ENCODE results near the gene RAB23. TPM values are rescaled to one million over a fixed set of nuclear protein-coding genes. Genes with fewer than 3 reads are reported as not detected.

Gene RAB23
- total and polyA plus RNA-seq, 2 of the 8 experiments (the other 6 are each of a cell fraction or from before 2014, with no cell fraction given): 6.5 to 17.2 TPM

DNA sequence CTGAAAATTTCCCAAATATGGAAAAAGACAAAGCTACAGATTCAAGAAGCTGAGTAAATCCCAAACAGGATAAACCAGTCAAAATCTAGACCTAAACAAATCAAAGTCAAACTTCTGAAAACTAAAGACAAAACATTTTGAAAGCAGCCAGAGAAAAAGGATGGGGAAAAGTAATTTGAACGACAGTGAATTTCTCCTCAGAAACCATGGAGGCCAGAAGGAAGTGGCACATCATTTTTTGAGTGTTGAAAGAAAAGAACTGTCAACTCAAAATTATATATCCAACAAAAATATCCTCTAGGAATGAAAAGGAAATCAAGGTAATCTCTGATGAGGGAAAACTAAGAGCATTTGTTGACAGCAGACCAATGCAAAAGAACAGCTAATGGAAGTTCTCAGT, 6.8 kb downstream of the RAB23 start:
- Histone ChIP-seq H2AK5ac (ENCODE audit: low read depth, low read length) (no peak overlapping the region), H3K4me1 (replicated peaks in 1 of 4; ENCODE audit: control insufficient read depth in 3 of 4, insufficient read depth in 4 of 4, low read length in 3 of 4) (no peaks in the 10 kb centered on the region), H4K91ac (replicated peaks; ENCODE audit: insufficient read length, low read length) (no peak overlapping the region), H3K79me1 (ENCODE audit: low read depth, low read length) (peaks cover 5% of the 10 kb centered on the region; the same call in 1 of the 2 replicates), H4K20me1 (replicated peaks in 1 of 2; ENCODE audit: control insufficient read depth in 1 of 2, insufficient read depth in 2 of 2, low read length in 2 of 2) (peaks cover 5 to 6% of the 10 kb centered on the region in 2 experiments), H3K23me2 (ENCODE audit: low read depth, low read length) (no peaks in the 10 kb centered on the region), H2BK120ac (replicated peaks; ENCODE audit: low read depth, low read length) (no peak overlapping the region), H3K56ac (replicated peaks; ENCODE audit: insufficient read length, low read depth, low read length) (no peak overlapping the region), H3K79me2 (ENCODE audit: control insufficient read depth in 1 of 2, insufficient read depth in 2 of 2, low read length in 2 of 2) (peaks cover 3 to 96% of the 10 kb centered on the region in 2 experiments; a peak in 3 of 4 replicates), H3K27me3 (replicated peaks in 1 of 4; ENCODE audit: control insufficient read depth in 3 of 4, extremely low read depth in 1 of 4, insufficient read depth in 3 of 4, low read length in 3 of 4) (no peaks in the 10 kb centered on the region), H3K23ac (ENCODE audit: insufficient read length) (no peak overlapping the region), H2BK15ac (ENCODE audit: low read length) (no peak overlapping the region), H3K4ac (replicated peaks; ENCODE audit: insufficient read length, low read depth, low read length) (no peak overlapping the region), H2AFZ (ENCODE audit: low read length) (no peak overlapping the region), H4K5ac (ENCODE audit: insufficient read length, low read depth, low read length) (no peak overlapping the region), H3K27ac (ENCODE audit: low read depth, low read length) (no peak overlapping the region), H3K9ac (replicated peaks in 1 of 4; ENCODE audit: extremely low read depth in 1 of 4, low read depth in 3 of 4, low read length in 3 of 4) (no peak overlapping the region), H3K4me3 (ENCODE audit: extremely low read depth in 1 of 4, insufficient read depth in 2 of 4, low read depth in 3 of 4, low read length in 4 of 4) (no peak overlapping the region), H2BK5ac (ENCODE audit: low read depth, low read length) (no peak overlapping the region), H3K18ac (ENCODE audit: extremely low read depth, low read length) (no peak overlapping the region), H3K14ac (ENCODE audit: insufficient read length) (no peak overlapping the region), H2BK20ac (ENCODE audit: low read length) (no peak overlapping the region), H3K4me2 (ENCODE audit: insufficient read depth in 1 of 2, low read depth in 2 of 2, low read length in 2 of 2) (no peak overlapping the region), H4K8ac (ENCODE audit: extremely low read depth, insufficient read depth, low read length) (no peak overlapping the region), H3K9me3 (ENCODE audit: insufficient read depth in 2 of 2, low read depth in 1 of 2, low read length in 1 of 2) (0 out of 4 replicates have a peak, but pooled peaks cover 0 to 5% of the 10 kb centered on the region in 2 experiments), H2BK12ac (ENCODE audit: low read depth, low read length) (no peak overlapping the region), H3K36me3 (ENCODE audit: control insufficient read depth in 2 of 4, insufficient read depth in 4 of 4, low read length in 3 of 4) (peaks cover 0 to 4% (median 0%) of the 10 kb centered on the region in 4 experiments; a peak in 1 of 8 replicates)
- ChIA-PET CTCF (ENCODE audit: partially characterized antibody) (interaction anchor here (1.2 kb wide), 2 partner anchors 29 to 102 kb away, joined by 3 to 4 read pairs; partner anchors contain the start of gene PRIM2), POLR2A (ENCODE audit: partially characterized antibody) (no interaction called here)
- DNase-seq (ENCODE audit: low read depth in 1 of 2, low spot score in 2 of 2) (no peak), FAIRE-seq (no peak)
- 89% methylated on average over 1 of the region's 1 CpG; no CpG with 5 or more reads in 1 of the 2 experiments for WGBS, 2 experiments (ENCODE audit: extremely low coverage in 1 of 2, insufficient coverage in 1 of 2, insufficient read length in 1 of 2, insufficient replicate concordance in 2 of 2, low coverage in 1 of 2, low lambda C conversion rate in 2 of 2, missing lambda C conversion rate in 1 of 2)
- no peak for TF ChIP-seq BACH1 (IDR thresholded peaks at IDR 0.05; ENCODE audit: low read length)
- no peak for TF ChIP-seq CTBP2 (IDR thresholded peaks at IDR 0.05; ENCODE audit: borderline replicate concordance, insufficient read depth, insufficient read length, low read length)
- TF ChIP-seq BRCA1 (IDR thresholded peaks at IDR 0.05; ENCODE audit: low read depth, low read length): no peak
- TF ChIP-seq TAF1 (IDR thresholded peaks at IDR 0.05; ENCODE audit: low read depth, low read length): no peak
- no peak for TF ChIP-seq SIX5 (IDR thresholded peaks at IDR 0.05; ENCODE audit: low read depth, low read length)
- TF ChIP-seq, protein P1, sequence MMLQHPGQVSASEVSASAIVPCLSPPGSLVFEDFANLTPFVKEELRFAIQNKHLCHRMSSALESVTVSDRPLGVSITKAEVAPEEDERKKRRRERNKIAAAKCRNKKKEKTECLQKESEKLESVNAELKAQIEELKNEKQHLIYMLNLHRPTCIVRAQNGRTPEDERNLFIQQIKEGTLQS (IDR thresholded peaks at IDR 0.05; ENCODE audit: insufficient read depth, low read depth, low read length): no peak
- no peak for TF ChIP-seq GTF2F1 (IDR thresholded peaks at IDR 0.05; ENCODE audit: borderline replicate concordance, low read depth, low read length)
- TF ChIP-seq EZH2 (IDR thresholded peaks at IDR 0.05; ENCODE audit: low read depth, low read length, severe bottlenecking): no peak
- no peak for TF ChIP-seq CREB1 (IDR thresholded peaks at IDR 0.05)
- no peak for TF ChIP-seq BCL11A (IDR thresholded peaks at IDR 0.05; ENCODE audit: low read depth in 2 of 2, low read length in 2 of 2)
- TF ChIP-seq ASH2L (IDR thresholded peaks at IDR 0.05; ENCODE audit: low read length): no peak
- no peak for TF ChIP-seq KDM5A (IDR thresholded peaks at IDR 0.05; ENCODE audit: low read length)
- no peak for TF ChIP-seq PHF8 (conservative IDR thresholded peaks at IDR 0.05; ENCODE audit: low read depth, low read length)
- TF ChIP-seq HDAC2 (IDR thresholded peaks at IDR 0.05; ENCODE audit: borderline replicate concordance in 1 of 2, low read depth in 2 of 2, low read length in 2 of 2): no peak
